ENCODE results near the gene MTMR10.

MTMR10 gene

DNA sequence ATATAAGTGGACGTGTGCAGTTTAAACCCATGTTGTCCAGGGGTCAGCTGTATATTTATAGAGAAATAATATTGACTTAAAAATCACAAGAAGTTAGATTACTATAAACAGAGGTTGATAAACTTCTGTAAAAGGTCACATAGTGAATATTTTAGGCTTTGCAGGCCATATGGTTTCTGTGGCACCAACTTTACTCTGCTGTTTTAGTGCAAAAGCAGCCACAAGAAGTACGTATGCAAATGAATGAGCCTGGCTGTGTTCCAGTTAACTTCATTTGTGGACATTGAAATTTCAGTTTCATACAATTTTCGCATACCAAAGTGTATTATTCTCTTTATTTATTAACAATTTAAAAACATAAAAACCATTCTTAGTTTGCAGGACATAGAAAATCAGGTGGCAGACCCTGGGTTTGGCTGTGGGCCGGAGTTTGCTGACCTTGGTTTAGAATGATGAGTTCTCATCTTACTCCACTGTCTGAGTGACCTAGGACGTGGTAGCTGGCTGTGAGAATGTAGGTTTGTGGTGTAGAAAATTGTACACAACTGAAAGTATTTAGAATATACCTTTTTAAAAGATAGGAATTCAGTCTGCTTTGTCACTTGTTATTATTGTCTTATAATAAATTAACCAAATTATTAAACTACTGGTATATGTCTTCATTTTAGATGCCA, 71.4 kb downstream of the MTMR10 start:
- H2AFZ ChIP-seq: no peak overlapping the region
- H3K36me3 ChIP-seq (ENCODE audit: control insufficient read depth, insufficient read depth, low read length): no peaks in the 10 kb centered on the region
- no peaks in the 10 kb centered on the region for H3K4me1 ChIP-seq
- no peak overlapping the region for H3K9ac ChIP-seq
- TF ChIP-seq, protein P1, sequence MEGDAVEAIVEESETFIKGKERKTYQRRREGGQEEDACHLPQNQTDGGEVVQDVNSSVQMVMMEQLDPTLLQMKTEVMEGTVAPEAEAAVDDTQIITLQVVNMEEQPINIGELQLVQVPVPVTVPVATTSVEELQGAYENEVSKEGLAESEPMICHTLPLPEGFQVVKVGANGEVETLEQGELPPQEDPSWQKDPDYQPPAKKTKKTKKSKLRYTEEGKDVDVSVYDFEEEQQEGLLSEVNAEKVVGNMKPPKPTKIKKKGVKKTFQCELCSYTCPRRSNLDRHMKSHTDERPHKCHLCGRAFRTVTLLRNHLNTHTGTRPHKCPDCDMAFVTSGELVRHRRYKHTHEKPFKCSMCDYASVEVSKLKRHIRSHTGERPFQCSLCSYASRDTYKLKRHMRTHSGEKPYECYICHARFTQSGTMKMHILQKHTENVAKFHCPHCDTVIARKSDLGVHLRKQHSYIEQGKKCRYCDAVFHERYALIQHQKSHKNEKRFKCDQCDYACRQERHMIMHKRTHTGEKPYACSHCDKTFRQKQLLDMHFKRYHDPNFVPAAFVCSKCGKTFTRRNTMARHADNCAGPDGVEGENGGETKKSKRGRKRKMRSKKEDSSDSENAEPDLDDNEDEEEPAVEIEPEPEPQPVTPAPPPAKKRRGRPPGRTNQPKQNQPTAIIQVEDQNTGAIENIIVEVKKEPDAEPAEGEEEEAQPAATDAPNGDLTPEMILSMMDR (IDR thresholded peaks at IDR 0.05): no peak
- H3K4me3 ChIP-seq (ENCODE audit: low read depth, low read length): no peak overlapping the region
- no peak overlapping the region for H3K4me2 ChIP-seq (ENCODE audit: low read length)
- H3K79me2 ChIP-seq: no peaks in the 10 kb centered on the region
- no peaks in the 10 kb centered on the region for H3K9me3 ChIP-seq (ENCODE audit: control insufficient read depth, low read length)
- H3K27ac ChIP-seq: no peak overlapping the region
- H3K27me3 ChIP-seq (ENCODE audit: control insufficient read depth, insufficient read depth, low read length): no peaks in the 10 kb centered on the region

DNA sequence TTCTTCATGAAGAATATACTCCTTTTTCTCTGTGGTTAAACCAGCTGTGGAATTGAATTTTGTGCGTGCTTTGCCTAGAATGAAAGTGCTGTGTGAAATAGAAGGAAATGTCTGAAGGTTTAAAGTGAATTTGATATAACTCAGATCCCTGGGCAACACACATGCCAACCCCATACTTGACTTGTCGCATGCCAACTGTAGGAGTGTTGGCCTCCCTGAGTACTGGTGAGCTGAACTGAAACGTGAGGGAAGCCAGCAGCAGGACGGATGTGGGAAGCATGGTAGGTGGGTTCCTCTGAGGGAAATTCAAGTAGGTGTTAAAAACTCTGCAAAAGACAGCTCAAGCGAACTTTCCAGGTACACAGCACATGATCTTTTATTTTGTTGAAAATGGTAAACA, 73.1 kb downstream of the MTMR10 start:
- no peak overlapping the region for H3K27ac ChIP-seq
- H3K4me2 ChIP-seq (ENCODE audit: low read length): no peak overlapping the region
- no peaks in the 10 kb centered on the region for H3K9me3 ChIP-seq (ENCODE audit: control insufficient read depth, low read length)
- H3K36me3 ChIP-seq (ENCODE audit: control insufficient read depth, insufficient read depth, low read length): no peaks in the 10 kb centered on the region
- no peaks in the 10 kb centered on the region for H3K27me3 ChIP-seq (ENCODE audit: control insufficient read depth, insufficient read depth, low read length)
- no peaks in the 10 kb centered on the region for H3K79me2 ChIP-seq
- TF ChIP-seq, protein P1 (IDR thresholded peaks at IDR 0.05): no peak
- H3K4me1 ChIP-seq: no peaks in the 10 kb centered on the region
- no peak overlapping the region for H3K4me3 ChIP-seq (ENCODE audit: low read depth, low read length)
- H2AFZ ChIP-seq: no peak overlapping the region
- H3K9ac ChIP-seq: no peak overlapping the region

DNA sequence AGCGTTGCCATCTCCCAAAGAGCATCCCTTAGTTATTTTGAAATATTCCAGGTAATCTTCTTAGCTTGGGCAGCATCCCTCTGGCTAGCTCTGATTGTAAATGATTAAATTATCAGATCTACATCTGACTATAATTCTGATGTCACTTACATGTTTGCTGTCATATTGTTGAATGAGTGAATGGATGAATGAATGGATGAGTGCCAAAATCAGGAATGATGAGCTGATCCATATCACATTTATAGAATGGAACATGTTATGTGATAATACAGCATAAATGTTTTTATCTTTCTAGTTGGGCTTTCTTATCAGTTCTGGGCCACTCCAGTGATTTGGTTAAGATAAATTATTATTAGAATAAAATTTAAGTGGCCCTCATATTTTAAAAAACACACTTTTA, 73.8 kb downstream of the MTMR10 start:
- H3K36me3 ChIP-seq (ENCODE audit: control insufficient read depth, insufficient read depth, low read length): no peaks in the 10 kb centered on the region
- H3K9me3 ChIP-seq (ENCODE audit: control insufficient read depth, low read length): no peaks in the 10 kb centered on the region
- H3K4me1 ChIP-seq: no peaks in the 10 kb centered on the region

DNA sequence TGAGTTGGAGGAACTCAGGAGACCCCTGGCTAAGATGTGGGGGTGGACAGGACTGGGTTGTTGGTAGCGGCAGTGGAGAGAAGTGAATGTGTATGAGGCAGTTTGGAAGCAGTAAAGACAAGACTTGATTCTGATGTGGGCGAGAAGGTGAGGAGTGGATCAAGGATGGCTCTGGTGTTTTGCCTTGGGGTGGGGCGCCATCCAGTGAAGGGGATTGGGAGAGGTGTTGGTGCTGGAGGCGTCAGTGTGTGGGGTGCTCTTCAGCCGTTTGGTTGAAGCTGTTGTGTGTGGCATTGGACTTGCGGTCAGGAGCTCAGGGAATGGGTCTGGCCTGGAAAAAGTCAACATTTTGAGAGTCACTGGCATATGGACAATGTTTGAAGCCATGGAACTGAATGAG, 74.4 kb downstream of the MTMR10 start:
- no peak overlapping the region for H3K27ac ChIP-seq
- no peaks in the 10 kb centered on the region for H3K27me3 ChIP-seq (ENCODE audit: control insufficient read depth, insufficient read depth, low read length)
- TF ChIP-seq, protein P1 (IDR thresholded peaks at IDR 0.05): no peak
- H3K4me1 ChIP-seq: no peaks in the 10 kb centered on the region
- no peaks in the 10 kb centered on the region for H3K79me2 ChIP-seq
- no peak overlapping the region for H2AFZ ChIP-seq
- no peak overlapping the region for H3K4me2 ChIP-seq (ENCODE audit: low read length)
- H3K4me3 ChIP-seq (ENCODE audit: low read depth, low read length): no peak overlapping the region
- no peaks in the 10 kb centered on the region for H3K9me3 ChIP-seq (ENCODE audit: control insufficient read depth, low read length)
- no peaks in the 10 kb centered on the region for H3K36me3 ChIP-seq (ENCODE audit: control insufficient read depth, insufficient read depth, low read length)
- H3K9ac ChIP-seq: no peak overlapping the region

More for the DNA sequence above, 73.8 kb downstream of the MTMR10 start:
- Histone ChIP-seq H3K4me3 (ENCODE audit: low read depth, low read length) (no peak overlapping the region), H3K27ac (no peak overlapping the region), H3K9ac (no peak overlapping the region), H3K79me2 (no peaks in the 10 kb centered on the region), H2AFZ (no peak overlapping the region), H3K4me2 (ENCODE audit: low read length) (no peak overlapping the region), H3K27me3 (ENCODE audit: control insufficient read depth, insufficient read depth, low read length) (no peaks in the 10 kb centered on the region)
- TF ChIP-seq, protein P1 (IDR thresholded peaks at IDR 0.05): no peak

DNA sequence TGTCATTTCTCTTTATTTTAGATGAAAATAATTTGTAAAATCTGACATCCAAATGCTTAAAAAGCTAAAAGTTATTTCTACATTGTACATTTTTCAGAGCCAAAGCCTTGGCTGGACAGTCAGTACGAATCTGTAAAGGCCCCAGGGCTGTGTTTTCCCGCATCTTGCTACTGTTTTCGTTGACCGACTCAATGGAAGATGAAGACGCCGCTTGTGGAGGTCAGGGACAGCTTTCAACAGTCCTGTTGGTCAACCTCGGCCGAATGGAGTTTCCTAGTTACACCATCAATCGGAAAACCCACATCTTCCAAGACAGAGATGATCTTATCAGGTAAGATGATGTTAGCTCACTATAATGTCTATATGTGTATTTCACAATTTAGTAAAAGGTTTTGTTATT, 77.7 kb downstream of the MTMR10 start:
- Histone ChIP-seq H3K4me2 (ENCODE audit: low read length) (no peak overlapping the region), H3K4me1 (no peaks in the 10 kb centered on the region), H3K9me3 (ENCODE audit: control insufficient read depth, low read length) (no peaks in the 10 kb centered on the region), H3K27ac (no peak overlapping the region), H2AFZ (no peak overlapping the region), H3K9ac (no peak overlapping the region), H3K79me2 (no peaks in the 10 kb centered on the region), H3K36me3 (ENCODE audit: control insufficient read depth, insufficient read depth, low read length) (no peaks in the 10 kb centered on the region), H3K27me3 (ENCODE audit: control insufficient read depth, insufficient read depth, low read length) (no peaks in the 10 kb centered on the region), H3K4me3 (ENCODE audit: low read depth, low read length) (no peak overlapping the region)
- TF ChIP-seq, protein P1 (IDR thresholded peaks at IDR 0.05): no peak
